ENCODE data around the gene EDARADD.

GRCh38 chr1:236440373-236440772 lies 46.3 kb downstream of the EDARADD start:
- TF ChIP-seq CTCF (IDR thresholded peaks at IDR 0.05) (no peak), POLR2A (IDR thresholded peaks at IDR 0.05) (no peak)
